Activated CD8-positive, alpha-beta memory T cell treated with anti-CD3 and anti-CD28 coated beads, Interleukin-2, amount 10 ng/mL, durations not matched to agents 7 days and 5 days (primary cell): ENCODE data around the gene CD5L. TPM values are rescaled to one million over a fixed set of nuclear protein-coding genes. Genes with fewer than 3 reads are reported as not detected.

Experiments
- ATAC-seq: fragments of 150-1000 bp; cut with Tn5 transposase; one replicate; pipeline ENCODE4 v1.10.0; 2021; ENCODE audit warnings: moderate library complexity
- CTCF ChIA-PET: fragments of 350-600 bp; sonication (Branson Sonifier 250); formaldehyde crosslinking; loops from one replicate; lab custom pipeline; 2021; ENCODE audit warnings: antibody characterized with exemption; lab: Charles Lee
- DNase-seq: peaks from one replicate; pipeline ENCODE4 v3.0.0-alpha.2; 2020
- H3K27ac Mint-ChIP-seq: one replicate; pipeline ENCODE4 v1.8.0; 2021; ENCODE audit warnings: mild to moderate bottlenecking, mixed read lengths
- H3K27me3 Mint-ChIP-seq: one replicate; pipeline ENCODE4 v1.8.0; 2021; ENCODE audit warnings: mixed read lengths
- H3K36me3 Mint-ChIP-seq: one replicate; pipeline ENCODE4 v1.8.0; 2021; ENCODE audit warnings: mild to moderate bottlenecking, mixed read lengths
- H3K4me1 Mint-ChIP-seq: one replicate; pipeline ENCODE4 v1.8.0; 2021; ENCODE audit warnings: mixed read lengths
- H3K4me3 Mint-ChIP-seq: one replicate; pipeline ENCODE4 v1.8.0; 2021; ENCODE audit warnings: mild to moderate bottlenecking, moderate library complexity, mixed read lengths
- H3K9me3 Mint-ChIP-seq: one replicate; pipeline ENCODE4 v1.8.0; 2022; ENCODE audit warnings: low read depth, mixed read lengths
- total RNA-seq, 2 experiments: library from RNA; stranded (reverse); gene quantifications; one replicate each; pipeline ENCODE4 v1.2.3, GENCODE V29; 2021

CD5L gene
- total RNA-seq, 2 experiments from 2014 or later, result not detected

GRCh38 chr1:157785248-157785647 is 56.4 kb downstream of the CD5L start:
- CTCF ChIA-PET, result interaction anchor here (1.4 kb wide), 1 partner anchor 94 kb away, joined by 4 read pairs; no protein-coding TSS in a partner anchor
- H3K4me3 Mint-ChIP-seq, result no peak overlapping the region
- peaks cover 11% of the 10 kb centered on the region for H3K4me1 Mint-ChIP-seq
- no peak for ATAC-seq
- no peak for DNase-seq
- H3K9me3 Mint-ChIP-seq, result peaks cover 2% of the 10 kb centered on the region
- H3K36me3 Mint-ChIP-seq, result no peaks in the 10 kb centered on the region
- H3K27me3 Mint-ChIP-seq, result no peaks in the 10 kb centered on the region
- H3K27ac Mint-ChIP-seq, result no peak overlapping the region

- H3K27me3 Mint-ChIP-seq, result no peaks in the 10 kb centered on the region
- DNase-seq (no peak), ATAC-seq (no peak)
- peaks cover 2% of the 10 kb centered on the region for H3K9me3 Mint-ChIP-seq
- CTCF ChIA-PET, result interaction anchor here (1.4 kb wide), 1 partner anchor 94 kb away, joined by 4 read pairs; no protein-coding TSS in a partner anchor
- no peak overlapping the region for H3K27ac Mint-ChIP-seq
- no peaks in the 10 kb centered on the region for H3K36me3 Mint-ChIP-seq
- H3K4me3 Mint-ChIP-seq, result no peak overlapping the region
- H3K4me1 Mint-ChIP-seq, result peaks cover 11% of the 10 kb centered on the region
Measured at GRCh38 chr1:157784801-157785200, 56.8 kb downstream of the CD5L start.

DNA sequence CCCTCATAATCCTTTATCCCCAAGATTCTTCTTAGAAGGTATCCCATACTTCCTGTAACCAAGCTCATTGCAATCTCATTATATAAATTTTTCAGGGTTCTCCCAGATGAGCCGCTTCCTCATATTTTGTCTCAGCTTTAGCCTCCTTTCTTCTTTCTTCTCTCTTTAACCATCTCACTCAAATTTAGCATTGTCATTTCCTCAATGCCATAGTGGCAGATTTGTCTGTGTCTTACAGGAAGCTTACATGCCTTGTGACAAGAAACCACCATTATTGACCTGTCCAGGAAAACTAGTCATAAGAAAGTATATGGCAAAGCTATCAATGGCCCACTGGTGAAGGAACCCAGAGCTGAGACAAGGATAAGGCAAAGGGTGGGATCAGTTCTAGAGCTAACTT is 58.7 kb downstream of the CD5L start:
- no peaks in the 10 kb centered on the region for H3K36me3 Mint-ChIP-seq
- no peak overlapping the region for H3K4me3 Mint-ChIP-seq
- H3K27me3 Mint-ChIP-seq, result no peaks in the 10 kb centered on the region
- H3K4me1 Mint-ChIP-seq, result peaks cover 11% of the 10 kb centered on the region
- no peak overlapping the region for H3K27ac Mint-ChIP-seq
- ATAC-seq, result no peak
- CTCF ChIA-PET, result no interaction called here
- DNase-seq, result no peak
- H3K9me3 Mint-ChIP-seq, result peaks cover 2% of the 10 kb centered on the region

DNA sequence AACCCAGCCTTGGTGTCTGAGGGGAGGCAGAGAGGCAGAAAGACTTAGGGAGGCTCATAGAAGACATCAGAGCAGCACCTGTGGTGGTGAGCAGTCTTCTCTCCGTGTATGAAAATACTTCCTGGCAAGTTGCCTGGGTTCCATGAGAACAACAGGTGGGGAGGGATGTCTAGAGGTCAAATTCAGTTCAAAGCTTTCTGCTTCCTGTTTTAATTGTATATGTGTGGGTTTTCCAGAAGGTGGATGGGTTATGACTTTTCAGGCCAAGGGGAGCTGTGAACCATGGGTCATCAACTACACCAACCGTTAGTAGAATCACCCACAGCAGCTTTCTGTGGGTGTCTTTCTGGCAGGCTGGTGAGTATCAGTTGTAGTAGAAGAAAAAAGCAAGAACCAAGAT is 60.6 kb downstream of the CD5L start:
- Mint-ChIP-seq H3K9me3 (peaks cover 2% of the 10 kb centered on the region), H3K27me3 (no peaks in the 10 kb centered on the region), H3K27ac (no peak overlapping the region), H3K4me3 (no peak overlapping the region), H3K4me1 (peaks cover 11% of the 10 kb centered on the region), H3K36me3 (no peaks in the 10 kb centered on the region)
- CTCF ChIA-PET, result no interaction called here
- no peak for ATAC-seq
- no peak for DNase-seq

Other genes starting within 250 kb of the CD5L start
- not detected for gene FCRL4, start 243.7 kb downstream of the CD5L start, total RNA-seq
- gene FCRL3, start 141.0 kb downstream of the CD5L start, total RNA-seq, result 1 to 10 TPM in 1 of 2 experiments, under 1 TPM in 1; 0.82 to 2.2 TPM
- gene FCRL2, start 64.7 kb downstream of the CD5L start, total RNA-seq, result not detected
- gene FCRL1, start 21.7 kb downstream of the CD5L start, total RNA-seq, result not detected
- gene KIRREL1, start 151.8 kb upstream of the CD5L start, total RNA-seq, result not detected